ENCODE measurements around the gene FOXP1. TPM values are rescaled to one million over a fixed set of nuclear protein-coding genes. Genes with fewer than 3 reads are reported as not detected.
A peak's percentile ranks its signal among the peaks of the same experiment; 100 is the strongest.

Gene FOXP1
- total RNA-seq, 1 donor from 2014 or later = 107 TPM

DNA sequence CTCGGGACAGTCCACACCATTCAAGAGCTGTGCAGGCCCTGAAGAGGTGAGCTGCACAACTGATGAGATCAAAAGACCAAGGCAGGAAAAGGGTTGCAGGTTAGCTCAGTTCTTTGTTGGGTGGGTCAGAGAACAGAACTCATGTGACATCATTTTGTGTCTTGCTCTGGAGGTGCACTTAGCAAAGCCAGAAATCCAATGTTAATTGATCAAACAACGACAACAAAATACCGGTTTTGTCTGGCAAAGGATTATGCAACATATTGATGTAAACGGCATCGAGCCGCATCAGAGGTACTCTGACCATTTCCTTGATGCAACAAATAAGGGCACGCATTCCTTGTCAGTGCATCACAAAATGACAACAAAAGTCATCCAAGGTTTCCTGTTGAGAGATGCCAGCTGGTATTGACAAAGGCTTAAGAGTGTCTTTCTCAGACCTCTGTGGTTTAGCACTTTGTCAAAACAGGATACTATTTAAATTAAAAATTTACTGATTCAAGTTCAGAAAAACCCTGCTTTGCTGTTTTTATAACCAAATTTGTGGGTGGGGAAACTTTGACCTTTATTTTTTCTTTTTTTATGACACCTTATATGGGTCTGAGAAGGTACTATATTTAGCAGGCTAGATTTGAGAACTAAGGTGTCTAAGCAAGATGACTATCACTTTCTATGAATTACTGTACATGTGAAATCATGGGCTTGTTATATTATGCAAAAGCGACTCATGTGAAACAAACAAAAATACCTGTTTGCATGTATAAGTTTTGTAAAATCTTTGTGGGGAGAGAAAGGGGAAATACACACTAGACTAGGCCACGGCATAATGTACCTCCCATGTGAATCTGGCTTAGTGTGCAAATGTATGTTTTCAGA is 496.1 kb downstream of the FOXP1 start:
- DNase-seq (ENCODE audit: low read depth) (peak; percentile 61), FAIRE-seq (peak; percentile 78)
- Histone ChIP-seq H3K4me3 (ENCODE audit: insufficient read depth, low read depth, low read length) (no peak overlapping the region), H3K27ac (ENCODE audit: low read depth, low read length) (peak overlapping the region; percentile 38), H3K4me2 (ENCODE audit: low read length) (peak overlapping the region; percentile 15), H3K9ac (ENCODE audit: low read length) (no peak overlapping the region), H3K9me3 (ENCODE audit: insufficient read depth, low read depth, low read length) (no peaks in the 10 kb centered on the region), H3K4me1 (ENCODE audit: insufficient read depth, low read length) (peaks cover 38% of the 10 kb centered on the region), H3K36me3 (ENCODE audit: insufficient read depth, low read length) (no peaks in the 10 kb centered on the region), H3K79me2 (ENCODE audit: insufficient read depth, low read length) (peaks cover 61% of the 10 kb centered on the region), H3K27me3 (ENCODE audit: insufficient read depth, low read length) (no peaks in the 10 kb centered on the region), H2AFZ (ENCODE audit: low read depth, low read length) (no peak overlapping the region), H4K20me1 (ENCODE audit: insufficient read depth, low read length) (peaks cover 44% of the 10 kb centered on the region)
- Mint-ChIP-seq H3K36me3 (ENCODE audit: low read depth, unreplicated experiment) (peaks cover 13% of the 10 kb centered on the region), H3K9me3 (ENCODE audit: unreplicated experiment) (no peaks in the 10 kb centered on the region), H3K27ac (ENCODE audit: unreplicated experiment) (peak overlapping the region; percentile 54), H3K4me3 (ENCODE audit: unreplicated experiment) (no peak overlapping the region), H3K27me3 (ENCODE audit: low read depth, unreplicated experiment) (no peaks in the 10 kb centered on the region), H3K4me1 (ENCODE audit: low read depth, unreplicated experiment) (peaks cover 24% of the 10 kb centered on the region)
- TF ChIP-seq, protein P1, sequence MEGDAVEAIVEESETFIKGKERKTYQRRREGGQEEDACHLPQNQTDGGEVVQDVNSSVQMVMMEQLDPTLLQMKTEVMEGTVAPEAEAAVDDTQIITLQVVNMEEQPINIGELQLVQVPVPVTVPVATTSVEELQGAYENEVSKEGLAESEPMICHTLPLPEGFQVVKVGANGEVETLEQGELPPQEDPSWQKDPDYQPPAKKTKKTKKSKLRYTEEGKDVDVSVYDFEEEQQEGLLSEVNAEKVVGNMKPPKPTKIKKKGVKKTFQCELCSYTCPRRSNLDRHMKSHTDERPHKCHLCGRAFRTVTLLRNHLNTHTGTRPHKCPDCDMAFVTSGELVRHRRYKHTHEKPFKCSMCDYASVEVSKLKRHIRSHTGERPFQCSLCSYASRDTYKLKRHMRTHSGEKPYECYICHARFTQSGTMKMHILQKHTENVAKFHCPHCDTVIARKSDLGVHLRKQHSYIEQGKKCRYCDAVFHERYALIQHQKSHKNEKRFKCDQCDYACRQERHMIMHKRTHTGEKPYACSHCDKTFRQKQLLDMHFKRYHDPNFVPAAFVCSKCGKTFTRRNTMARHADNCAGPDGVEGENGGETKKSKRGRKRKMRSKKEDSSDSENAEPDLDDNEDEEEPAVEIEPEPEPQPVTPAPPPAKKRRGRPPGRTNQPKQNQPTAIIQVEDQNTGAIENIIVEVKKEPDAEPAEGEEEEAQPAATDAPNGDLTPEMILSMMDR (IDR thresholded peaks at IDR 0.05; ENCODE audit: insufficient read depth, low read depth, low read length) = no peak
- TF ChIP-seq EZH2 (IDR thresholded peaks at IDR 0.05; ENCODE audit: insufficient read depth, low read length) = no peak

DNA sequence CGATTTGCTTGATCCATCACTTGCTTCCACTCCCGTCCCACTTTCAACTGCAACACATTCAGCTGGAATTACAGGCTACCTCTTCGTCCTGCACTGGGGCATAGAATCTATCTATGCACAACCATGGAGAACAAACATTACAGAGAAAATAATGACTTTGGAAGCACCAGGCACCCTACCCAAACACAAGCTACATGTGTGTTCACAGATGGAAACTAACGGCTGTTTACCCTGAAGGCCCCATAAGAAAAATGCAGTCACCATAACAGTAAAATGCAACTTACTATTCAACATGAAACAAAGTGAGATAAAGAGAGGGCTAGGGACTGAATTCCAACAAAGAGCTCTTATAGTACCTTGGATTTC is 496.8 kb downstream of the FOXP1 start:
- DNase-seq (ENCODE audit: low read depth) (no peak), FAIRE-seq (no peak)
- Histone ChIP-seq H3K27me3 (ENCODE audit: insufficient read depth, low read length) (no peaks in the 10 kb centered on the region), H4K20me1 (ENCODE audit: insufficient read depth, low read length) (peaks cover 44% of the 10 kb centered on the region), H3K79me2 (ENCODE audit: insufficient read depth, low read length) (peaks cover 62% of the 10 kb centered on the region), H3K4me2 (ENCODE audit: low read length) (peak overlapping the region; percentile 15), H3K27ac (ENCODE audit: low read depth, low read length) (peak overlapping the region; percentile 38), H3K4me1 (ENCODE audit: insufficient read depth, low read length) (peaks cover 38% of the 10 kb centered on the region), H2AFZ (ENCODE audit: low read depth, low read length) (no peak overlapping the region), H3K9ac (ENCODE audit: low read length) (no peak overlapping the region), H3K4me3 (ENCODE audit: insufficient read depth, low read depth, low read length) (no peak overlapping the region), H3K9me3 (ENCODE audit: insufficient read depth, low read depth, low read length) (no peaks in the 10 kb centered on the region), H3K36me3 (ENCODE audit: insufficient read depth, low read length) (no peaks in the 10 kb centered on the region)
- no peak overlapping the region for H3K4me3 Mint-ChIP-seq (ENCODE audit: unreplicated experiment)
- peak overlapping the region; percentile 54 for H3K27ac Mint-ChIP-seq (ENCODE audit: unreplicated experiment)
- H3K27me3 Mint-ChIP-seq (ENCODE audit: low read depth, unreplicated experiment) = no peaks in the 10 kb centered on the region
- no peak for TF ChIP-seq EZH2 (IDR thresholded peaks at IDR 0.05; ENCODE audit: insufficient read depth, low read length)
- TF ChIP-seq, protein P1 (IDR thresholded peaks at IDR 0.05; ENCODE audit: insufficient read depth, low read depth, low read length) = no peak
- H3K9me3 Mint-ChIP-seq (ENCODE audit: unreplicated experiment) = no peaks in the 10 kb centered on the region
- peaks cover 24% of the 10 kb centered on the region for H3K4me1 Mint-ChIP-seq (ENCODE audit: low read depth, unreplicated experiment)
- peaks cover 13% of the 10 kb centered on the region for H3K36me3 Mint-ChIP-seq (ENCODE audit: low read depth, unreplicated experiment)

DNA sequence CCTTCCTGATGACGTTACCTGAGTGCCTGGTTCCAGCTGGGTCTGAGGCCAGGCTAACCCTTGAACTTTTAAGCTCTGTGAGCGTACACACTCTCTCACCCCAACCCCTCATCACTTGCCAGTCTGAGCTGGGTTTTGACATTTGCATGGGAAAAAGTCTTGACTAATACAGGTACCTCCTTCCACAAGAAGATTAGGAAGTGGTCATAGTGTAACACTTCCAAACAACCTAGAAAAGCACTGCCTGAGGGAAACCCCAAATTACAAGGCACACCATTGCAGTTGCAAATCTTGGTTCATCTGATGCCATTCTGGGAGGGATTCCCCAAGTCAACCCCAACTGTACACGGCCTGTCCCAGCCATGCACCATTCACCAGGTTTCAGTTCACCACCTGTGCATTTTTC is 499.8 kb downstream of the FOXP1 start:
- Histone ChIP-seq H3K79me2 (ENCODE audit: insufficient read depth, low read length) (peaks cover 64% of the 10 kb centered on the region), H4K20me1 (ENCODE audit: insufficient read depth, low read length) (peaks cover 56% of the 10 kb centered on the region), H3K4me1 (ENCODE audit: insufficient read depth, low read length) (peaks cover 28% of the 10 kb centered on the region), H2AFZ (ENCODE audit: low read depth, low read length) (no peak overlapping the region), H3K36me3 (ENCODE audit: insufficient read depth, low read length) (no peaks in the 10 kb centered on the region), H3K9me3 (ENCODE audit: insufficient read depth, low read depth, low read length) (no peaks in the 10 kb centered on the region), H3K4me2 (ENCODE audit: low read length) (no peak overlapping the region), H3K9ac (ENCODE audit: low read length) (no peak overlapping the region), H3K27ac (ENCODE audit: low read depth, low read length) (no peak overlapping the region), H3K4me3 (ENCODE audit: insufficient read depth, low read depth, low read length) (no peak overlapping the region), H3K27me3 (ENCODE audit: insufficient read depth, low read length) (no peaks in the 10 kb centered on the region)
- Mint-ChIP-seq H3K4me3 (ENCODE audit: unreplicated experiment) (no peak overlapping the region), H3K27me3 (ENCODE audit: low read depth, unreplicated experiment) (no peaks in the 10 kb centered on the region), H3K4me1 (ENCODE audit: low read depth, unreplicated experiment) (peaks cover 41% of the 10 kb centered on the region), H3K27ac (ENCODE audit: unreplicated experiment) (no peak overlapping the region), H3K36me3 (ENCODE audit: low read depth, unreplicated experiment) (peaks cover 14% of the 10 kb centered on the region), H3K9me3 (ENCODE audit: unreplicated experiment) (no peaks in the 10 kb centered on the region)
- TF ChIP-seq, protein P1 (IDR thresholded peaks at IDR 0.05; ENCODE audit: insufficient read depth, low read depth, low read length) = no peak
- TF ChIP-seq EZH2 (IDR thresholded peaks at IDR 0.05; ENCODE audit: insufficient read depth, low read length) = no peak
- DNase-seq (ENCODE audit: low read depth) = no peak
- FAIRE-seq = no peak

Measured in astrocyte (in vitro differentiated cells and primary cell).